Osteocyte (in vitro differentiated cells): ENCODE data around the gene FRAS1. TPM values are rescaled to one million over a fixed set of nuclear protein-coding genes. Genes with fewer than 3 reads are reported as not detected.

Experiments used
- DNase-seq: peaks from one replicate; pipeline ENCODE4 v3.0.0; 2021; ENCODE audit warnings: mixed read lengths; ENCODE audit not compliant: unreplicated experiment; ENCODE audit errors: extremely low spot score
- H3K27ac Mint-ChIP-seq: one replicate; pipeline ENCODE4 v1.8.0; 2021; ENCODE audit warnings: mild to moderate bottlenecking, mixed read lengths; ENCODE audit not compliant: unreplicated experiment
- H3K27me3 Mint-ChIP-seq: one replicate; pipeline ENCODE4 v1.8.0; 2021; ENCODE audit warnings: mixed read lengths; ENCODE audit not compliant: unreplicated experiment
- H3K36me3 Mint-ChIP-seq: one replicate; pipeline ENCODE4 v1.8.0; 2021; ENCODE audit warnings: mixed read lengths; ENCODE audit not compliant: unreplicated experiment
- H3K4me1 Mint-ChIP-seq: one replicate; pipeline ENCODE4 v1.8.0; 2021; ENCODE audit warnings: mixed read lengths; ENCODE audit not compliant: unreplicated experiment
- H3K4me3 Mint-ChIP-seq: one replicate; pipeline ENCODE4 v1.8.0; 2021; ENCODE audit warnings: mild to moderate bottlenecking, moderate library complexity, mixed read lengths; ENCODE audit not compliant: unreplicated experiment
- H3K9me3 Mint-ChIP-seq: one replicate; pipeline ENCODE4 v1.8.0; 2021; ENCODE audit warnings: mixed read lengths; ENCODE audit not compliant: unreplicated experiment
- CTCF ChIP-seq: fragments of 200-600 bp; sonication (generic); IDR thresholded peaks from 2 replicates; pipeline ENCODE4 v1.5.0; 2021; ENCODE audit warnings: antibody characterized with exemption, mild to moderate bottlenecking, moderate library complexity
- total RNA-seq: library from RNA; stranded (reverse); gene quantifications from 2 replicates; pipeline ENCODE4 v1.2.1, GENCODE V29; 2021

Gene FRAS1
- total RNA-seq, 1 donor from 2014 or later: 0.89 TPM

- TF ChIP-seq CTCF: no peak
- Mint-ChIP-seq H3K9me3 (peaks cover 14% of the 10 kb centered on the region), H3K27ac (no peak overlapping the region), H3K4me3 (no peak overlapping the region), H3K27me3 (peaks cover 12% of the 10 kb centered on the region), H3K36me3 (no peaks in the 10 kb centered on the region), H3K4me1 (no peaks in the 10 kb centered on the region)
- DNase-seq: no peak
Measured at GRCh38 chr4:78396613-78397291, 339.6 kb downstream of the FRAS1 start.

- H3K27me3 Mint-ChIP-seq: peaks cover 9% of the 10 kb centered on the region
- H3K4me1 Mint-ChIP-seq: no peaks in the 10 kb centered on the region
- no peak for DNase-seq
- no peak overlapping the region for H3K4me3 Mint-ChIP-seq
- H3K27ac Mint-ChIP-seq: no peak overlapping the region
- no peaks in the 10 kb centered on the region for H3K36me3 Mint-ChIP-seq
- TF ChIP-seq CTCF: no peak
- peaks cover 14% of the 10 kb centered on the region for H3K9me3 Mint-ChIP-seq
Measured at GRCh38 chr4:78397292-78397630, 340.1 kb downstream of the FRAS1 start.

GRCh38 chr4:78409612-78410202 lies 352.6 kb downstream of the FRAS1 start:
- H3K36me3 Mint-ChIP-seq: no peaks in the 10 kb centered on the region
- H3K27me3 Mint-ChIP-seq: peaks cover 7% of the 10 kb centered on the region
- H3K4me3 Mint-ChIP-seq: no peak overlapping the region
- no peak for TF ChIP-seq CTCF
- H3K27ac Mint-ChIP-seq: no peak overlapping the region
- no peaks in the 10 kb centered on the region for H3K4me1 Mint-ChIP-seq
- no peaks in the 10 kb centered on the region for H3K9me3 Mint-ChIP-seq
- DNase-seq: no peak

GRCh38 chr4:78410225-78410624 lies 353.1 kb downstream of the FRAS1 start:
- H3K9me3 Mint-ChIP-seq: no peaks in the 10 kb centered on the region
- no peak overlapping the region for H3K4me3 Mint-ChIP-seq
- H3K4me1 Mint-ChIP-seq: no peaks in the 10 kb centered on the region
- H3K27me3 Mint-ChIP-seq: peaks cover 7% of the 10 kb centered on the region
- TF ChIP-seq CTCF: no peak
- DNase-seq: no peak
- H3K36me3 Mint-ChIP-seq: no peaks in the 10 kb centered on the region
- H3K27ac Mint-ChIP-seq: no peak overlapping the region

- Mint-ChIP-seq H3K27me3 (peaks cover 10% of the 10 kb centered on the region), H3K9me3 (no peaks in the 10 kb centered on the region), H3K27ac (no peak overlapping the region), H3K36me3 (no peaks in the 10 kb centered on the region), H3K4me3 (no peak overlapping the region), H3K4me1 (no peaks in the 10 kb centered on the region)
- no peak for TF ChIP-seq CTCF
- DNase-seq: no peak
Measured at GRCh38 chr4:78410676-78411075, 353.6 kb downstream of the FRAS1 start.
